Keratinocyte (primary cell): Measurements from ENCODE around the gene PSMD14. TPM values are rescaled to one million over a fixed set of nuclear protein-coding genes. Genes with fewer than 3 reads are reported as not detected.
"Not testable (repeated sequence)": the region's sequence is repeated elsewhere in the genome, so short reads cannot be mapped to it uniquely, and the experiment has no call there.

Experiments
- DNase-seq: peaks from one replicate; pipeline ENCODE4 v3.0.0-alpha.2; 2011; ENCODE audit warnings: low read depth, missing footprints, low spot score
- FAIRE-seq: peaks from 2 replicates; lab custom pipeline; 2011; peaks lifted over from hg19 to GRCh38; lab: Jason Lieb, UNC
- H2AFZ ChIP-seq: 2 replicates; pipeline ENCODE4 v1.6.0; 2012; ENCODE audit warnings: low read length, control low read depth, inconsistent platforms; ENCODE audit not compliant: control insufficient read depth
- H3K27ac ChIP-seq: 2 replicates; pipeline ENCODE4 v1.5.1; 2011; ENCODE audit warnings: low read length; ENCODE audit not compliant: control insufficient read depth, insufficient read depth
- H3K27me3 ChIP-seq: 3 replicates; pipeline ENCODE4 v1.6.0; 2011; ENCODE audit warnings: low read length; ENCODE audit not compliant: control insufficient read depth, insufficient read depth; ENCODE audit errors: extremely low read depth
- H3K36me3 ChIP-seq, 2 experiments: 2 replicates in 1 of 2; 3 replicates in 1 of 2; pipeline ENCODE4 v1.5.1; 2011; ENCODE audit warnings: low read length in 2 of 2, mild to moderate bottlenecking in 1 of 2; ENCODE audit not compliant: control insufficient read depth in 2 of 2, insufficient read depth in 2 of 2; ENCODE audit errors: extremely low read depth in 1 of 2
- H3K4me1 ChIP-seq: 3 replicates; pipeline ENCODE4 v1.5.1; 2011; ENCODE audit warnings: low read length; ENCODE audit not compliant: control insufficient read depth, insufficient read depth; ENCODE audit errors: extremely low read depth
- H3K4me2 ChIP-seq: 3 replicates; pipeline ENCODE4 v1.6.0; 2011; ENCODE audit warnings: low read depth, low read length; ENCODE audit not compliant: control insufficient read depth, insufficient read depth; ENCODE audit errors: extremely low read depth
- H3K4me3 ChIP-seq, 3 experiments: fragments of 200-600 bp in 1 of 3; sonication (generic) in 1 of 3; 2 replicates in 2 of 3; 3 replicates in 1 of 3; pipeline ENCODE4 v1.5.1; 2011 to 2016; ENCODE audit warnings: low read length in 3 of 3, mild to moderate bottlenecking in 3 of 3, control low read depth in 2 of 3, inconsistent platforms in 1 of 3, low read depth in 1 of 3, mixed read lengths in 1 of 3, mixed run types in 1 of 3, moderate library complexity in 1 of 3; ENCODE audit not compliant: control insufficient read depth in 2 of 3, insufficient read depth in 2 of 3; ENCODE audit errors: extremely low read depth in 1 of 3
- H3K79me2 ChIP-seq: 2 replicates; pipeline ENCODE4 v1.6.0; 2012; ENCODE audit warnings: low read length; ENCODE audit not compliant: control insufficient read depth, insufficient read depth
- H3K9ac ChIP-seq: 3 replicates; pipeline ENCODE4 v1.6.0; 2011; ENCODE audit warnings: low read length; ENCODE audit not compliant: control insufficient read depth, insufficient read depth; ENCODE audit errors: extremely low read depth
- H3K9me1 ChIP-seq: 3 replicates; pipeline ENCODE4 v1.6.0; 2011; ENCODE audit warnings: low read length; ENCODE audit not compliant: control insufficient read depth, insufficient read depth; ENCODE audit errors: extremely low read depth
- H3K9me3 ChIP-seq: 2 replicates; pipeline ENCODE4 v1.5.1; 2012; ENCODE audit warnings: low read depth, low read length; ENCODE audit not compliant: control insufficient read depth
- H4K20me1 ChIP-seq: 3 replicates; pipeline ENCODE4 v1.6.0; 2011; ENCODE audit warnings: low read length; ENCODE audit not compliant: control insufficient read depth, insufficient read depth; ENCODE audit errors: extremely low read depth
- CTCF ChIP-seq, 3 experiments: IDR thresholded peaks in 1 of 3; conservative IDR thresholded peaks in 1 of 3; optimal IDR thresholded peaks in 1 of 3; 2 replicates in 2 of 3; 3 replicates in 1 of 3; pipeline versions ENCODE3 to v1.5.1; 2011; ENCODE audit warnings: low read length in 3 of 3, mild to moderate bottlenecking in 3 of 3, moderate library complexity in 2 of 3, control low read depth in 1 of 3, inconsistent platforms in 1 of 3; ENCODE audit not compliant: insufficient read depth in 2 of 3; ENCODE audit errors: extremely low read depth in 1 of 3
- EZH2 ChIP-seq: IDR thresholded peaks from one replicate; pipeline ENCODE4 v1.6.1; 2012; ENCODE audit warnings: inconsistent platforms, mild to moderate bottlenecking, low read length, moderate library complexity
- dilution Hi-C: fragments of 300-500 bp; cut with MboI; formaldehyde crosslinking; loops from one replicate; pipeline ENCODE4 v1.7.0; 2020; ENCODE audit warnings: low sequenced_read_pairs; ENCODE audit not compliant: extremely low pct_ligation_motif_present
- polyA plus RNA-seq, 5 experiments: library from polyadenylated mRNA; depleted of rRNA in 3 of 5; stranded (reverse) in 3 of 5; stranded (forward) in 1 of 5; unstranded in 1 of 5; fragments of >200 nt; gene quantifications; 1 replicate in 1 of 5; 2 replicates in 3 of 5; 3 replicates in 1 of 5; pipeline versions ENCODE4 v1.2.1 to v1.2.3, GENCODE V29; 2011 to 2012; ENCODE audit warnings: missing spikeins in 2 of 5, low read depth in 1 of 5, low replicate concordance in 1 of 5

PSMD14 gene
- polyA plus RNA-seq, 1 donor (not counting 4 experiments of a cell fraction or from before 2014, with no cell fraction given) = 136 TPM

- no peaks in the 10 kb centered on the region for H4K20me1 ChIP-seq
- no peaks in the 10 kb centered on the region for H3K9me3 ChIP-seq
- no peaks in the 10 kb centered on the region for H3K36me3 ChIP-seq
- DNase-seq = no peak
- no peaks in the 10 kb centered on the region for H3K4me1 ChIP-seq
- no peaks in the 10 kb centered on the region for H3K9me1 ChIP-seq
- H3K27ac ChIP-seq = no peak overlapping the region
- no peaks in the 10 kb centered on the region for H3K27me3 ChIP-seq
- no peak overlapping the region for H2AFZ ChIP-seq
- dilution Hi-C loops = no loop called here
- FAIRE-seq = no peak
- TF ChIP-seq CTCF (optimal IDR thresholded peaks at IDR 0.05 in 1 of 3, IDR thresholded peaks at IDR 0.05 in 1 of 3, conservative IDR thresholded peaks at IDR 0.05 in 1 of 3; ENCODE audit: extremely low read depth in 1 of 3, insufficient read depth in 2 of 3, low read length in 3 of 3) (no peak), EZH2 (no peak)
- no peaks in the 10 kb centered on the region for H3K79me2 ChIP-seq
- H3K4me2 ChIP-seq = no peak overlapping the region
- H3K9ac ChIP-seq = no peak overlapping the region
- H3K4me3 ChIP-seq = no peak overlapping the region
Measured at GRCh38 chr2:161269111-161269510, 39.1 kb upstream of the PSMD14 start.

GRCh38 chr2:161273038-161273760 is 35.0 kb upstream of the PSMD14 start:
- dilution Hi-C loops = no loop called here

GRCh38 chr2:161278564-161279229 is 29.5 kb upstream of the PSMD14 start:
- H3K9ac ChIP-seq, H4K20me1 ChIP-seq, H3K4me3 ChIP-seq, H3K9me3 ChIP-seq, H3K4me2 ChIP-seq, H3K4me1 ChIP-seq, H3K9me1 ChIP-seq, H2AFZ ChIP-seq, H3K27ac ChIP-seq, H3K27me3 ChIP-seq, dilution Hi-C loops, H3K36me3 ChIP-seq, FAIRE-seq, H3K79me2 ChIP-seq: not testable (repeated sequence)
- DNase-seq = peak; percentile 15

More at GRCh38 chr2:161273038-161273760, 35.0 kb upstream of the PSMD14 start:
- Histone ChIP-seq H3K79me2 (no peaks in the 10 kb centered on the region), H3K9me3 (no peaks in the 10 kb centered on the region), H3K27ac (no peak overlapping the region), H3K27me3 (no peaks in the 10 kb centered on the region), H3K36me3 (no peaks in the 10 kb centered on the region), H3K4me2 (no peak overlapping the region), H3K4me1 (no peaks in the 10 kb centered on the region), H4K20me1 (no peaks in the 10 kb centered on the region), H3K9ac (no peak overlapping the region), H3K4me3 (no peak overlapping the region), H2AFZ (peak overlapping the region; percentile 43), H3K9me1 (no peaks in the 10 kb centered on the region)
- no peak for TF ChIP-seq EZH2
- TF ChIP-seq CTCF (optimal IDR thresholded peaks at IDR 0.05 in 1 of 3, IDR thresholded peaks at IDR 0.05 in 1 of 3, conservative IDR thresholded peaks at IDR 0.05 in 1 of 3; ENCODE audit: extremely low read depth in 1 of 3, insufficient read depth in 2 of 3, low read length in 3 of 3) = peak in 2 of 3 experiments; percentile 39 to 49
- FAIRE-seq (peak; percentile 75), DNase-seq (peak; percentile 19)
